Panc1 (cell line): ENCODE measurements around the gene PNPT1. TPM values are rescaled to one million over a fixed set of nuclear protein-coding genes. Genes with fewer than 3 reads are reported as not detected.
A peak's percentile ranks its signal among the peaks of the same experiment; 100 is the strongest.

Source experiments
- ATAC-seq: fragments of 200-7000 bp; cut with Tn5 transposase; 2 replicates; pipeline ENCODE4 v1.9.1; 2020; ENCODE audit warnings: mild to moderate bottlenecking, moderate library complexity
- Bru-seq: library from RNA; stranded (reverse); fragments of 400-500 nt; gene quantifications from one replicate; lab custom pipeline; 2021; lab: Mats Ljungman, UMichigan
- BruChase-seq, 2 experiments: library from RNA; stranded (reverse); fragments of 400-500 nt; gene quantifications; one replicate each; lab custom pipeline; 2021; lab: Mats Ljungman, UMichigan
- BruUV-seq: library from RNA; stranded (reverse); fragments of 400-500 nt; replicated peaks from 2 replicates; lab custom pipeline; 2021; lab: Mats Ljungman, UMichigan
- CTCF ChIA-PET: fragments of 300-600 bp; sonication (Branson Sonifier 250); formaldehyde crosslinking; loops from one replicate; lab custom pipeline; 2022; ENCODE audit warnings: antibody characterized with exemption; lab: Charles Lee
- POLR2A ChIA-PET: fragments of 300-600 bp; sonication (Branson Sonifier 250); formaldehyde crosslinking; loops from one replicate; lab custom pipeline; 2022; ENCODE audit warnings: antibody characterized with exemption; lab: Charles Lee
- DNase-seq: peaks from one replicate; pipeline ENCODE4 v3.0.0-alpha.2; 2010; ENCODE audit warnings: low read depth, low spot score
- H3K27ac ChIP-seq: 2 replicates; pipeline ENCODE4 v1.5.1; 2011; ENCODE audit warnings: mild to moderate bottlenecking, low read length, inconsistent platforms
- H3K27me3 ChIP-seq: fragments of 200-500 bp; sonication (Bioruptor generic); 2 replicates; pipeline ENCODE4 v1.6.0; 2014; ENCODE audit warnings: low read length, inconsistent platforms; ENCODE audit not compliant: control insufficient read depth, insufficient read depth
- H3K36me3 ChIP-seq: fragments of 200-500 bp; sonication (Bioruptor generic); 2 replicates; pipeline ENCODE4 v1.5.1; 2014; ENCODE audit warnings: inconsistent platforms, mild to moderate bottlenecking, low read length, moderate library complexity; ENCODE audit not compliant: control insufficient read depth, insufficient read depth
- H3K4me1 ChIP-seq: 2 replicates; pipeline ENCODE4 v1.5.1; 2011; ENCODE audit warnings: inconsistent platforms, mild to moderate bottlenecking, low read length, moderate library complexity; ENCODE audit not compliant: control insufficient read depth, insufficient read depth
- H3K4me3 ChIP-seq, 2 experiments: 2 replicates each; pipeline ENCODE4 v1.5.1; 2011 to 2012; ENCODE audit warnings: low read depth in 2 of 2, low read length in 2 of 2, mild to moderate bottlenecking in 2 of 2, inconsistent platforms in 1 of 2, moderate library complexity in 1 of 2
- H3K9me3 ChIP-seq: fragments of 200-500 bp; sonication (Bioruptor generic); 2 replicates; pipeline ENCODE4 v1.5.1; 2014; ENCODE audit warnings: low read depth, mild to moderate bottlenecking, inconsistent platforms, low read length, moderate library complexity; ENCODE audit not compliant: control insufficient read depth, insufficient read depth
- CTCF ChIP-seq: fragments of 450-650 bp; IDR thresholded peaks from 2 replicates; pipeline ENCODE4 v1.5.1; 2017; ENCODE audit warnings: mild to moderate bottlenecking
- POLR2AphosphoS5 ChIP-seq: IDR thresholded peaks from 2 replicates; pipeline ENCODE4 v1.6.1; 2012; ENCODE audit warnings: mild to moderate bottlenecking, low read depth, low read length, moderate library complexity
- REST ChIP-seq, 2 experiments: IDR thresholded peaks; 2 replicates each; pipeline ENCODE4 v1.6.1; 2011 to 2012; ENCODE audit warnings: low read depth in 2 of 2, control low read depth in 1 of 2, low read length in 1 of 2, mild to moderate bottlenecking in 1 of 2, moderate library complexity in 1 of 2; ENCODE audit not compliant: insufficient read depth in 1 of 2
- SIN3A ChIP-seq: IDR thresholded peaks from 2 replicates; pipeline ENCODE4 v1.6.1; 2012; ENCODE audit warnings: low read depth, mild to moderate bottlenecking, low read length, moderate library complexity, borderline replicate concordance; ENCODE audit not compliant: insufficient read depth
- TCF7L2 ChIP-seq: IDR thresholded peaks from 2 replicates; pipeline ENCODE4 v1.6.1; 2011; ENCODE audit warnings: mild to moderate bottlenecking, low read depth, low read length, inconsistent platforms
- in situ Hi-C: cut with HindIII; loops from 2 replicates; pipeline ENCODE4 v1.10.0; 2016; ENCODE audit warnings: low sequenced_read_pairs, low pct_unique_long_range_greater_than_20kb
- intact Hi-C: fragments of 100-400 bp; cut with micrococcal nuclease; formaldehyde crosslinking; loops from one replicate; pipeline ENCODE4 v1.10.0; 2022; ENCODE audit not compliant: unreplicated experiment
- long read RNA-seq: library from polyadenylated mRNA; unstranded; transcript quantifications from one replicate; pipeline ENCODE4 v2.0.0, GENCODE V29; 2021; ENCODE audit not compliant: unreplicated experiment
- polyA plus RNA-seq: library from polyadenylated mRNA; unstranded; fragments of >200 nt; gene quantifications from one replicate; pipeline ENCODE4 v1.2.1, GENCODE V29; 2012; ENCODE audit warnings: missing spikeins; ENCODE audit not compliant: insufficient read length
- total RNA-seq: library from RNA; stranded (reverse); gene quantifications from one replicate; pipeline ENCODE4 v1.2.1, GENCODE V29; 2021; ENCODE audit not compliant: unreplicated experiment

Gene PNPT1
- total RNA-seq (50.1 TPM), Bru-seq, nascent RNA (percentile 87 among the genes with signal in this experiment), BruChase-seq, experiment 1, labeled RNA remaining after a 2-hour chase (percentile 88 among the genes with signal in this experiment), BruChase-seq, experiment 2, labeled RNA remaining after a 6-hour chase (percentile 89 among the genes with signal in this experiment)
- polyA plus RNA-seq, result 52.2 TPM
- long read RNA-seq, full-length matches to known transcripts, result 146 of 228 reads
- long read RNA-seq, partial matches to known transcripts, result 10 of 228 reads
- long read RNA-seq, other reads (novel, unspliced or antisense), result 72 of 228 reads

GRCh38 chr2:55693181-55694125 lies at the start of gene PNPT1:
TSS of gene PNPT1 (minus strand) at chr2:55693844. CDS start at chr2:55693823, 21 bp downstream.
- POLR2A ChIA-PET, result interaction anchor here (0.6 kb wide), 1 partner anchor 94 kb away, joined by 3 read pairs; no protein-coding TSS in a partner anchor
- peak; percentile 89 for TF ChIP-seq POLR2AphosphoS5
- no peak for TF ChIP-seq TCF7L2
- TF ChIP-seq REST (IDR thresholded peaks at IDR 0.05; ENCODE audit: insufficient read depth in 1 of 2, low read depth in 2 of 2, low read length in 1 of 2), result peak in 1 of 2 experiments; percentile 42; a peak in 1 of 4 replicates
- peak; percentile 77; the same call in 1 of the 2 replicates for TF ChIP-seq SIN3A
- TF ChIP-seq CTCF, result no peak
- peaks cover 2% of the 10 kb centered on the region; the same call in 1 of the 2 replicates for H3K4me1 ChIP-seq
- peak within 1 kb of the TSS; percentile 95 for H3K27ac ChIP-seq
- in situ Hi-C loops, result no loop called here
- CTCF ChIA-PET, result no interaction called here
- H3K36me3 ChIP-seq, result peaks cover 9% of the 10 kb centered on the region
- no peaks in the 10 kb centered on the region for H3K9me3 ChIP-seq
- H3K27me3 ChIP-seq, result peaks cover 1% of the 10 kb centered on the region; the same call in 1 of the 2 replicates
- BruUV-seq, result no TSS peak
- peak; percentile 93 for DNase-seq
- intact Hi-C loops, result no loop called here
- ATAC-seq, result peak; percentile 100
- peak within 1 kb of the TSS; percentile 95 to 98 for H3K4me3 ChIP-seq

GRCh38 chr2:55742996-55743395 lies 49.4 kb upstream of the PNPT1 start:
- Histone ChIP-seq H3K27ac (no peak overlapping the region), H3K27me3 (no peaks in the 10 kb centered on the region; the same call in 1 of the 2 replicates), H3K9me3 (no peaks in the 10 kb centered on the region), H3K4me1 (no peaks in the 10 kb centered on the region), H3K36me3 (no peaks in the 10 kb centered on the region), H3K4me3 (no peak overlapping the region)
- no peak for TF ChIP-seq TCF7L2
- no peak for TF ChIP-seq REST (IDR thresholded peaks at IDR 0.05; ENCODE audit: insufficient read depth in 1 of 2, low read depth in 2 of 2, low read length in 1 of 2)
- TF ChIP-seq SIN3A, result no peak
- TF ChIP-seq CTCF, result no peak
- TF ChIP-seq POLR2AphosphoS5, result no peak
- DNase-seq (no peak), ATAC-seq (no peak)
- in situ Hi-C loops (no loop called here), intact Hi-C loops (no loop called here)
- ChIA-PET POLR2A (no interaction called here), CTCF (no interaction called here)
- BruUV-seq, result no TSS peak
